HG03064 (cell line): Measurements from ENCODE around the gene NLRC4.
"Not testable (repeated sequence)": the region's sequence is repeated elsewhere in the genome, so short reads cannot be mapped to it uniquely, and the experiment has no call there.

Experiments used
- ATAC-seq: cut with Tn5 transposase; IDR thresholded peaks from one replicate; pipeline ENCODE4 v1.9.1; 2021; ENCODE audit warnings: low read depth; ENCODE audit not compliant: unreplicated experiment

NLRC4 gene

DNA sequence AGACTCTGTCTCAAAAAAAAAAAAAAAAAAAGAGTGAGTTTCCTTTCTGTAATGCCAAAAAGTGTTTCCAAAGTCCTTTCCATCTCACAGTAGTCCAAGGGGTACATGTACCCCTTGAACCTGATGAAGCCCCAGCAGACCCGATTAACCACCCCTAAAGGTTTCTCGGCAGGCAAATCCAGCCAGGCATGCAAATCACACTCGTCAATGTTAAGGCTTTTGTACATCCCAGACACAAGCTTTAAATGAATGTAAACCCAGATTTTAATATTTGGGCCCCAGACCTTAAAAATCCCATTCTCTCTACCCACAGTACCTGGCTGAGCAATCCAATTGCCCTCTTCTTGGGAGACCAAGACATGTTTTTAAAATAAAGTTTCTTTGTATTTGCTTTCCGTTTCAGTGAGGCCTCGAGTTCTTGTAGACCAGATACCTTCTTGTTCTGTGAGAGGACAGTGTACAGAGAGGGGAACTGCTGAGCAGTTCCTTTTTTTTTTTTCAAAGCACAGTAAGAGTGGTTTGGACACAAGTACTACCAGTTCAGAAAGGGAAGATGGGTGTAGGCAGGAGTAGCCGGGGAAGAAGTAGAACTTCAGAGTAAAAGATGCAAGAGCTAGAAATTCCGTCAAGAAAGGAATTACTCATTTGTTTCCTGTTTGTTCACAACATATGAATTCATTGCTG is at the start of gene NLRC4:
NLRC4 (minus strand) TSS at position 465 of the 684 bp plus-strand sequence. CDS start 8,111 bp downstream, outside the sequence.
- peak; percentile 88 for ATAC-seq

DNA sequence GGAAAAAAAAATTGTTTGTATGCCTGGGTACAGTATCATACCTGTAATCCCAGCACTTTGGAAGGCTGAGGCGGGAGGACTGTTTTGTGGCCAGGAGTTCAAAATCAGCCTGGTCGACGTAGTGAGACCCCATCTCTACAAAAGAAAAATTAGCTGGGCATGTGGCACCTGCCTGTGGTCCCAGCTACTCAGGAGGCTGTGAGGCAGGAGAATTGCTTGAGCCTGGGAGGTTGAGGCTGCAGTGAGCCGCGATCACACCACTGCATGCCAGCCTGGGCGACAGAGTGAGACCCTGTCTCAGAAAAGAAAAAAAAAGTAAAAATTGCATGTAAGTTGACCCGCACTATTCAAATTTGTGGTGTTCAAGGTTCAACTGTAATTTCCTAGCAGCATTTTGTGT is 45.9 kb upstream of the NLRC4 start:
- ATAC-seq = no peak

- ATAC-seq = not testable (repeated sequence)
Measured at GRCh38 chr2:32293966-32294562, 29.4 kb upstream of the NLRC4 start.

- ATAC-seq = not testable (repeated sequence)
Measured at GRCh38 chr2:32293493-32293892, 28.8 kb upstream of the NLRC4 start.

DNA sequence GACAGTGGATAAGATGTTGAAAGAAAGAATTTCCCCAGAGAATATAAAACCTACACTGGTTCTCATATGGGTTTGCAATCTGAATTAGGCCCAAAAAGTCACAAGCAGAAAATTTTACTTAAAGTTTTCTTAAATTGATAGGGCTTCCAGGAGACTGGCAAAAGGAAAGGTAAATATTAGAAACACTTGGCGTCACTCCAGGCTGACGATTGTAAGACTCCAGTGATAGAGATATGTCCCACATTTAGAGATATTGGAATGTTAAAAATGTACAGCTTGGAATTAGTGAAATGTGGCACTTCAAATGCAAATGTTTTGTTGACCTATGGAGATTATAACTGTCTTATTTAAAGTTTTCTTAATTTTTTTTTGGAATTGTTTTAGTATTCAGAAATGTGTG is 27.1 kb upstream of the NLRC4 start:
- ATAC-seq = no peak

DNA sequence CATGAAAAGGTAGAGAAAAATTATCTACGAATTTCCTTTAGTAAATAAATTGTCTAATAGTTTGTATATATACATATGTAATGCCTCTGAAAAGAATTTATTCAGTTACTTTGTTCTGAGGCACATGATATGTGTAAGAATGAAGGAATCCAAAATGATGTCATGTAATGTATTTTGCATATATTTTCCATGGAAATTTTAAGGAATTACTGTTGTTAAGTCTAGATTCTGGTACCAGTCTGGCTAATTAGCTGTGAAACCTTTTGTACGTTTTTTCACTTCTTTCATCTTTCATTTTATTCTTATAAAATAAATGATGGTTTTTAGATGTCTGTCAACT is 25.3 kb upstream of the NLRC4 start:
- ATAC-seq = no peak

DNA sequence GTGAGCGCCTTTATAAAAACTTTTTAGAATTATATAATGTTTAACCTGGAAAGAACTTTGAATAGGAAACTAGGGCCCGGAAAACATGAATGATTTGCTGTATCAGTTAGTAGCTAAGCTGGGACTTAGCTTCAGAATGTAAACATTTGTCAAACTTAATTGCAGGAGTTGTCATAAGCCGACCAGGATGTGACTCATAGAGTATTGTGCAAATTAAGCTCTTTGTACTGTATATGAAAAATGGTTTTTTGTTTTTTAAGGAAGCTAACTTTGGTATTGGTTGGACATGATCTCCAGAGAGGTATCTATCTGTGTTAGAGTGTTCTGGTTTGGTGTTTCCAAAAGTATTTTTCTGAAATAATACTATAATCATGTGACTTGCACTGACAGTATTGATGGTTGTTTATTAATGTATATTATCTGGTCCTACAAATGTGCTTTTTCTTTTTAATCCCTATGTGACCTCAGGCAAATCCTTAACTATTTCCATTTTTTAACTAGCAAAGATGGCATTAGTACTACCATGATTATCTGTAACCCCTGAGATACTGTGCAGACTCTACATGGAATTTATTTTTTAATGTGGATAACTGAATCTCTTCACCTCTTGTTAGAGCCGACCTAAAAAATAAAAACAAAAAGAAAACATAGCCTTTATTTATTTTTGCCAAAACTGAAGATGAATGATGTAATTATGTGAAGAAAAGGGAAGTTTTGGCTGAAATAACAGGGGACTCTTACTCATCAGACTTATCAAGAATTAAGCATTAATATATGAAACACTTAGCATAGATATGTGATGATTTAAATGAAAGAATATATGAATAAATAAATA is 24.7 kb upstream of the NLRC4 start:
- no peak for ATAC-seq

GRCh38 chr2:32284321-32284720 is 19.6 kb upstream of the NLRC4 start:
- no peak for ATAC-seq

GRCh38 chr2:32278478-32278853 is 13.8 kb upstream of the NLRC4 start:
- ATAC-seq = no peak

DNA sequence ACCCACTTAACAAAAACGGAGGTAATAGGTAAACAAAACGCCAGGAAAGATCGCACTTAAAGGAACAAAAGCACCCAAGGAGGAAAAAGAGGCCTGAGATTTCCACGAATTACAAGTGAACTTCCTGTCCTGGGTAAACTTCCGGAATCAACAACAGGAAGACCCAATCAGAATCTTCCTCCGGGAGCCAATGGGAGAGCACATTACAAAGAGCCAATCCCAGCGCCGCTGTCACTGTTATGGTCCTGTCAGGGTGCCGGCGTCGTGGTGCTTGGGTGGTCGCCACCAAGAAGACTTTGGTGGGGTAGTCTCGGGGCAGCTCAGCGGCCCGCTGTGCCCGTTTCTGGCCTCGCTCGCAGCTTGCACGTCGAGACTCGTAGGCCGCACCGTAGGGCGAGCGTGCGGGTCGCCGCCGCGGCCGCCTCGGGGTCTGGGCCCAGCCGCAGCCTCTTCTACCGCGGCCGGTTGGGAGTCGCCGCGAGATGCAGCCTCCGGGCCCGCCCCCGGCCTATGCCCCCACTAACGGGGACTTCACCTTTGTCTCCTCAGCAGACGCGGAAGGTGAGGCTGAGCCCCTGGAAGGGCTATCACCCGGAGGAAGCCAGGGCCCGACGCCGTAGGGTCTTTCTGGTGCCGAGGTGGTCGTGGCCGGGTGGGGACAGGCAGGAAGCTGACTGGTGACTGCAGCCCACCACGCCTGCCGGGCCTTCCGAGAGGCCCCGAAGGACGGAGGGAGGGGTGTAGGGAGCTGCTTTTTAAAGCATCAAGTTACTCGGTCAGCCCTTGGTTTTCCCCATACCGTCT is 13.2 kb upstream of the NLRC4 start, which contains the start of gene YIPF4:
YIPF4 (plus strand) TSS at position 231 of the 804 bp plus-strand sequence; CDS start at position 483, 252 bp downstream.
- peak; percentile 99 for ATAC-seq

- no peak for ATAC-seq
Measured at GRCh38 chr2:32277363-32277673, 12.6 kb upstream of the NLRC4 start.

GRCh38 chr2:32275790-32276189 is 11.1 kb upstream of the NLRC4 start:
- not testable (repeated sequence) for ATAC-seq

GRCh38 chr2:32274289-32274688 is 9.6 kb upstream of the NLRC4 start:
- ATAC-seq = no peak

DNA sequence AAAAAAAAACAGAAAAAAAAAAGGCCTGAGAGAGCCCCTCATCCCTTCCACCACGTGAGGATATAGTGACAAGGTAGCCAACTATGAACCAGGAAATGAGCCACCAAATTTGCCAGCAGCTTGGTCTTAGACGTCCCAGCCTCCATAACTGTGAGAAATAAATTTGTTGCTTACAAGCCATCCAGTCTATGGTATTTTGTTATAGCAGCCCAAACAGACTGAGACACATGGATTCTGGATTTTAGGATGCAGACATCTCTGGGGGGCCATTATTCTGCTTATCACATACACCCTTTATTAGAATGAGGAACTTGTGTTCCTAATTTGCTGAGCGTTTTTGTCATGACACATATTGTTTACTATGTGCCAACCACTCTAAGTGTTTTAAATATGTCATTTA is 7.6 kb upstream of the NLRC4 start:
- no peak for ATAC-seq

GRCh38 chr2:32271063-32271462 is 6.4 kb upstream of the NLRC4 start:
- no peak for ATAC-seq

DNA sequence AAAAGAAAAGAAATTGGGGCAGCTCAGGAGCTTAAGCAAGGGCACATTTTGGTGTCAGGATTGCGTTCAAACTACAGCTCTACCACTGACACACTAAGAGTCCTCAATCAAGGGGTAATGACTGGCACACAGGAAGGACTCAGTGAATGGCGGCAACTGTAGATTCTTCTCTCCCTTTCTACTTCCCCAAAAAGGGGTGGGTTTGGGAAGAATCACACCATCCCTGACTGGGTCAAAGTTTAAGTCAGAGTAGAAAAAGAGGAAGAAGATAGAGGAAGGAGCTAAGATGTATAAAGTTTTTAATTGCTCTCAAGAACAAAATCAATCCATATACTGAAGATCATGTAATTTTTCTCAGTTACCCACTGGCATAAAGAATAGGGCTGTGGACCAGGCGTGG is 2.6 kb downstream of the NLRC4 start:
- no peak for ATAC-seq

DNA sequence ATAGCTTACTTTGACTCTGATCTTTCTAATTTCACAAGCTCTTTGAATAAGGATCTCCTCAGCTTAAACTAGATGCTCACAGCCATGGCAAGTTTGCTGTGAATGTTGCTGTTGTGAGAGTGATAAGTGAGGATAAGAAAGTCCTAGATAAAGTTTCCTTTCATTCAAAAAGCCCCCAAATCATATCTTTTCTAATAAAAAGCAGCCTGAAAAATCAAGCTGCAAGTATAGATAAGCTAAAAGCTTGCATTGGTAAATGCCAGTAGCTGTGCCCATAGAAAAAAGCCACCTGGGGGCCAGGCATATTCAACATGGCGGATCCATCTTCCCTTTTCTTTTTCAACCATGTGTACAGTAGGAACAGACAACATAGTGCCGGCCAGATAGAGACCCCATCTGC is 4.3 kb downstream of the NLRC4 start:
- no peak for ATAC-seq

GRCh38 chr2:32258242-32258641 is 6.4 kb downstream of the NLRC4 start:
- ATAC-seq = no peak

GRCh38 chr2:32250290-32250689 is 14.4 kb downstream of the NLRC4 start:
- no peak for ATAC-seq

GRCh38 chr2:32249731-32250236 is 14.9 kb downstream of the NLRC4 start:
- no peak for ATAC-seq

DNA sequence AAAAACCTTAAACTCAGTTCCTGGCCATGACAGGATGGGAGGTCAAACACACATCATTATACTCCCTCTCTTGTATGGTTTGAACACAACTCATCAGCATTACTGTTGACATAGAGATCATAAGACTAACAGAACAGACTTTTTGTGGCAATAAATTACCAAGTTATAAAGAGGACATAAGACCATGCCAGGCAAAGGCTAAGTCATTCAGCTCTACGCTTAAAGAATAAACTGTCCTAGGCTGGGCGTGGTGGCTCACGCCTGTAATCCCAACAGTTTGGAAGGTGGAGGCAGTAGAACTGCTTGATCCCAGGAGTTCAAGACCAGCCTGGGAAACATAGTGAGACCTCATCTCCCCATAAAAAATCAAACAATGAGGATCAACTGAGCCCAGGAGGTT is 16.4 kb downstream of the NLRC4 start:
- ATAC-seq = no peak
